ENCODE results near the gene GJA1. TPM values are rescaled to one million over a fixed set of nuclear protein-coding genes. Genes with fewer than 3 reads are reported as not detected.
"Not testable (repeated sequence)": the region's sequence is repeated elsewhere in the genome, so short reads cannot be mapped to it uniquely, and the experiment has no call there.

Gene GJA1
- polyA plus RNA-seq (2013, experiment 1 of 4), result 615 TPM
- polyA plus RNA-seq (2013, experiment 2 of 4), result 691 TPM
- polyA plus RNA-seq (2013, experiment 3 of 4), result 486 TPM
- 533 TPM for polyA plus RNA-seq (2013, experiment 4 of 4)

- WGBS, 2 experiments, result 0% methylated on average over 3 to 4 of the region's 5 CpGs
- Histone ChIP-seq H3K27ac (ENCODE audit: insufficient read depth, low read depth, low read length, poor library complexity, severe bottlenecking) (peak within 1 kb of the TSS; percentile 96), H3K4me1 (ENCODE audit: control insufficient read depth, insufficient read depth, low read length) (peaks cover 11% of the 10 kb centered on the region)
Observed at GRCh38 chr6:121435444-121436069, at the start of gene GJA1. Gene GJA1, plus strand, starts transcription at chr6:121435646. Its CDS starts 11,202 bp downstream, at chr6:121446848.

GRCh38 chr6:121386551-121386950 is 48.9 kb upstream of the GJA1 start:
- H3K27ac ChIP-seq (ENCODE audit: insufficient read depth, low read depth, low read length, poor library complexity, severe bottlenecking); H3K36me3 ChIP-seq (ENCODE audit: control insufficient read depth, insufficient read depth, low read length); H3K4me1 ChIP-seq (ENCODE audit: control insufficient read depth, insufficient read depth, low read length); H3K27me3 ChIP-seq (ENCODE audit: control insufficient read depth, insufficient read depth, low read length, poor library complexity, severe bottlenecking); H3K4me3 ChIP-seq (ENCODE audit: insufficient read depth, low read depth, low read length); H3K9me3 ChIP-seq (ENCODE audit: control insufficient read depth, low read length): not testable (repeated sequence)
- 88 to 94% methylated on average over 2 to 3 of the region's 3 CpGs for WGBS, 2 experiments

More at GRCh38 chr6:121435444-121436069, at the start of gene GJA1:
- Histone ChIP-seq H3K4me3 (ENCODE audit: insufficient read depth, low read depth, low read length) (peak within 1 kb of the TSS; percentile 74), H3K9me3 (ENCODE audit: control insufficient read depth, low read length) (no peaks in the 10 kb centered on the region), H3K27me3 (ENCODE audit: control insufficient read depth, insufficient read depth, low read length, poor library complexity, severe bottlenecking) (no peaks in the 10 kb centered on the region), H3K36me3 (ENCODE audit: control insufficient read depth, insufficient read depth, low read length) (no peaks in the 10 kb centered on the region)

- H3K27me3 ChIP-seq (ENCODE audit: control insufficient read depth, insufficient read depth, low read length, poor library complexity, severe bottlenecking), result no peaks in the 10 kb centered on the region
- no peak overlapping the region for H3K27ac ChIP-seq (ENCODE audit: insufficient read depth, low read depth, low read length, poor library complexity, severe bottlenecking)
- H3K36me3 ChIP-seq (ENCODE audit: control insufficient read depth, insufficient read depth, low read length), result no peaks in the 10 kb centered on the region
- WGBS, 2 experiments, result 92 to 93% methylated on average over 3 of the region's 3 CpGs
- no peaks in the 10 kb centered on the region for H3K9me3 ChIP-seq (ENCODE audit: control insufficient read depth, low read length)
- H3K4me3 ChIP-seq (ENCODE audit: insufficient read depth, low read depth, low read length), result no peak overlapping the region
- no peaks in the 10 kb centered on the region for H3K4me1 ChIP-seq (ENCODE audit: control insufficient read depth, insufficient read depth, low read length)
Observed at GRCh38 chr6:121389419-121389818, 46.0 kb upstream of the GJA1 start.

GRCh38 chr6:121393731-121394505 is 41.5 kb upstream of the GJA1 start:
- Histone ChIP-seq H3K9me3 (ENCODE audit: control insufficient read depth, low read length) (no peaks in the 10 kb centered on the region), H3K4me3 (ENCODE audit: insufficient read depth, low read depth, low read length) (no peak overlapping the region), H3K27me3 (ENCODE audit: control insufficient read depth, insufficient read depth, low read length, poor library complexity, severe bottlenecking) (no peaks in the 10 kb centered on the region), H3K36me3 (ENCODE audit: control insufficient read depth, insufficient read depth, low read length) (no peaks in the 10 kb centered on the region), H3K4me1 (ENCODE audit: control insufficient read depth, insufficient read depth, low read length) (no peaks in the 10 kb centered on the region), H3K27ac (ENCODE audit: insufficient read depth, low read depth, low read length, poor library complexity, severe bottlenecking) (no peak overlapping the region)
- WGBS, 2 experiments, result no CpG with 5 or more reads among the region's 1 CpG

- H3K4me3 ChIP-seq (ENCODE audit: insufficient read depth, low read depth, low read length), result no peak overlapping the region
- no peaks in the 10 kb centered on the region for H3K4me1 ChIP-seq (ENCODE audit: control insufficient read depth, insufficient read depth, low read length)
- H3K27ac ChIP-seq (ENCODE audit: insufficient read depth, low read depth, low read length, poor library complexity, severe bottlenecking), result no peak overlapping the region
- no peaks in the 10 kb centered on the region for H3K9me3 ChIP-seq (ENCODE audit: control insufficient read depth, low read length)
- H3K36me3 ChIP-seq (ENCODE audit: control insufficient read depth, insufficient read depth, low read length), result no peaks in the 10 kb centered on the region
- H3K27me3 ChIP-seq (ENCODE audit: control insufficient read depth, insufficient read depth, low read length, poor library complexity, severe bottlenecking), result no peaks in the 10 kb centered on the region
- 92 to 96% methylated on average over 4 of the region's 4 CpGs for WGBS, 2 experiments
Observed at GRCh38 chr6:121395736-121396135, 39.7 kb upstream of the GJA1 start.

- H3K4me1 ChIP-seq (ENCODE audit: control insufficient read depth, insufficient read depth, low read length); H3K27me3 ChIP-seq (ENCODE audit: control insufficient read depth, insufficient read depth, low read length, poor library complexity, severe bottlenecking); H3K36me3 ChIP-seq (ENCODE audit: control insufficient read depth, insufficient read depth, low read length); H3K9me3 ChIP-seq (ENCODE audit: control insufficient read depth, low read length); H3K27ac ChIP-seq (ENCODE audit: insufficient read depth, low read depth, low read length, poor library complexity, severe bottlenecking); H3K4me3 ChIP-seq (ENCODE audit: insufficient read depth, low read depth, low read length): not testable (repeated sequence)
- WGBS, 2 experiments, result 94 to 97% methylated on average over 6 of the region's 6 CpGs
Observed at GRCh38 chr6:121397188-121397587, 38.3 kb upstream of the GJA1 start.

- Histone ChIP-seq H3K9me3 (ENCODE audit: control insufficient read depth, low read length) (no peaks in the 10 kb centered on the region), H3K4me3 (ENCODE audit: insufficient read depth, low read depth, low read length) (no peak overlapping the region), H3K27me3 (ENCODE audit: control insufficient read depth, insufficient read depth, low read length, poor library complexity, severe bottlenecking) (no peaks in the 10 kb centered on the region), H3K36me3 (ENCODE audit: control insufficient read depth, insufficient read depth, low read length) (no peaks in the 10 kb centered on the region), H3K4me1 (ENCODE audit: control insufficient read depth, insufficient read depth, low read length) (no peaks in the 10 kb centered on the region), H3K27ac (ENCODE audit: insufficient read depth, low read depth, low read length, poor library complexity, severe bottlenecking) (no peak overlapping the region)
- 90 to 100% methylated on average over 2 of the region's 2 CpGs for WGBS, 2 experiments
Observed at GRCh38 chr6:121398127-121398526, 37.3 kb upstream of the GJA1 start.

- H3K9me3 ChIP-seq (ENCODE audit: control insufficient read depth, low read length), result no peaks in the 10 kb centered on the region
- no peaks in the 10 kb centered on the region for H3K4me1 ChIP-seq (ENCODE audit: control insufficient read depth, insufficient read depth, low read length)
- no peaks in the 10 kb centered on the region for H3K36me3 ChIP-seq (ENCODE audit: control insufficient read depth, insufficient read depth, low read length)
- no peak overlapping the region for H3K27ac ChIP-seq (ENCODE audit: insufficient read depth, low read depth, low read length, poor library complexity, severe bottlenecking)
- H3K4me3 ChIP-seq (ENCODE audit: insufficient read depth, low read depth, low read length), result no peak overlapping the region
- no peaks in the 10 kb centered on the region for H3K27me3 ChIP-seq (ENCODE audit: control insufficient read depth, insufficient read depth, low read length, poor library complexity, severe bottlenecking)
- whole genome bisulfite sequencing, 2 experiments, result 82 to 87% methylated on average over 2 of the region's 2 CpGs
Observed at GRCh38 chr6:121399966-121400365, 35.5 kb upstream of the GJA1 start.

GRCh38 chr6:121403964-121404363 is 31.5 kb upstream of the GJA1 start:
- H3K27me3 ChIP-seq (ENCODE audit: control insufficient read depth, insufficient read depth, low read length, poor library complexity, severe bottlenecking), result no peaks in the 10 kb centered on the region
- no peak overlapping the region for H3K4me3 ChIP-seq (ENCODE audit: insufficient read depth, low read depth, low read length)
- H3K9me3 ChIP-seq (ENCODE audit: control insufficient read depth, low read length), result no peaks in the 10 kb centered on the region
- H3K4me1 ChIP-seq (ENCODE audit: control insufficient read depth, insufficient read depth, low read length), result no peaks in the 10 kb centered on the region
- WGBS, 2 experiments, result 95% methylated on average over 2 of the region's 2 CpGs; no CpG with 5 or more reads in 1 of the 2 experiments
- H3K27ac ChIP-seq (ENCODE audit: insufficient read depth, low read depth, low read length, poor library complexity, severe bottlenecking), result no peak overlapping the region
- no peaks in the 10 kb centered on the region for H3K36me3 ChIP-seq (ENCODE audit: control insufficient read depth, insufficient read depth, low read length)

GRCh38 chr6:121405306-121405705 is 30.1 kb upstream of the GJA1 start:
- Histone ChIP-seq H3K27ac (ENCODE audit: insufficient read depth, low read depth, low read length, poor library complexity, severe bottlenecking) (no peak overlapping the region), H3K4me1 (ENCODE audit: control insufficient read depth, insufficient read depth, low read length) (no peaks in the 10 kb centered on the region), H3K27me3 (ENCODE audit: control insufficient read depth, insufficient read depth, low read length, poor library complexity, severe bottlenecking) (no peaks in the 10 kb centered on the region), H3K36me3 (ENCODE audit: control insufficient read depth, insufficient read depth, low read length) (no peaks in the 10 kb centered on the region), H3K9me3 (ENCODE audit: control insufficient read depth, low read length) (no peaks in the 10 kb centered on the region), H3K4me3 (ENCODE audit: insufficient read depth, low read depth, low read length) (no peak overlapping the region)
- 88 to 91% methylated on average over 9 of the region's 9 CpGs for WGBS, 2 experiments

All from ectodermal cell (in vitro differentiated cells).